ENCODE data around the gene KCNIP1. TPM values are rescaled to one million over a fixed set of nuclear protein-coding genes. Genes with fewer than 3 reads are reported as not detected.
A peak's percentile ranks its signal among the peaks of the same experiment; 100 is the strongest.

KCNIP1 gene
- 10 to 100 TPM in 3 of 7 donors, 1 to 10 TPM in 4; 5.7 to 20.0 (median 9.9) TPM for total RNA-seq
- polyA plus RNA-seq = under 1 TPM; 0.08 to 0.86 (median 0.46) TPM
- long read RNA-seq, donor 1 = 0 reads
- long read RNA-seq, donor 2 = 0 reads

DNA sequence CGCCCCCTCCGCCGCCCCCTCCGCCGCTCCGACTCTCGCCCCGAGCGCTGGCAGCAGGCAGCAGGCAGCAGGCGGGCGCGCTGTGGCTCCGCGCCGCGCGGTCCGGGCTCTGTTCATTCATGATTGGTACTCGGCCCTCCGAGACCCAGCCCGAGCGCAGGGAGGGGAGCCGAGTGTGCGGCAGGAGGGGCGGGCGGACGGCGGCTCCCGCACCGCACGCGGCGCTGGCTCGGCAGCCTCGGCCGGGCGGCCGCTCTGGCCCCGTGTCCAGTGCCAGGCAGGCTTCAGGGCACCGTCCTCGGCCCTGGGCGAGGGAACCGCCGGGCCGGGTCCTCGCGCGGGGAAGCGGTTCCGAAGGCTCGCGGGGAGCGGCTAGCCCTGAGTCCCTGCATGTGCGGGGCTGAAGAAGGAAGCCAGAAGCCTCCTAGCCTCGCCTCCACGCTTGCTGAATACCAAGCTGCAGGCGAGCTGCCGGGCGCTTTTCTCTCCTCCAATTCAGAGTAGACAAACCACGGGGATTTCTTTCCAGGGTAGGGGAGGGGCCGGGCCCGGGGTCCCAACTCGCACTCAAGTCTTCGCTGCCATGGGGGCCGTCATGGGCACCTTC is at the start of gene KCNIP1:
TSS of gene KCNIP1 (plus strand) at position 31 of the 607 bp plus-strand sequence.
- H3K9me3 ChIP-seq = peaks cover 0 to 7% (median 0%) of the 10 kb centered on the region in 8 donors
- peak within 1 kb of the TSS in 3 of 8 donors; percentile 4 to 49 (median 5) for H3K4me3 ChIP-seq
- intact Hi-C loops (cut with DNase I; ENCODE audit: low total_unique reads) = no loop called here
- DNase-seq = no peak
- WGBS, 5 donors = 4 to 20% (median 7%) methylated on average over 1 to 65 of the region's 65 CpGs
- H3K27me3 ChIP-seq (replicated peaks in 1 of 7) = peaks cover 0 to 53% (median 17%) of the 10 kb centered on the region in 7 donors
- no peaks in the 10 kb centered on the region for H3K36me3 ChIP-seq
- H3K4me1 ChIP-seq = peaks cover 0 to 8% (median 3%) of the 10 kb centered on the region in 6 donors
- TF ChIP-seq POLR2A (IDR thresholded peaks at IDR 0.05) = no peak
- H3K27ac ChIP-seq = no peak within 1 kb of the TSS

DNA sequence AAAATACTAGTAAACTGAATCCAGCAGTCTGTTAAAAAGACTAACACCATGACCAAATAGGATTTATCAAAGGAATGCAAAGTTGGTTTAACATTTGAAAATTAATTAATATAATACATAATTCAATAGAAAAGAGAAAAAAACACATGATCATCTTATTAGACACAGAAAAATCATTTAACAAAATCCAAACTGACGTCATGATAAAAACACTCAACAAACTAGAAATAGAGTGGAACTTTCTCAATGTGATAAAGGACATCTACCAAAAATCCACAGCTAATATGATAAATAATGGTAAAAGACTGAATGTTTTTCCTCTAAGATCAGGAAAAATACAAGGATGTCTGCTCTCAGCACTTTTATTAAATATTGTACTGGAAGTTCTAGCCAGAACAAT is 40.4 kb upstream of the KCNIP1 start:
- 83 to 91% (median 86%) methylated on average over 1 of the region's 1 CpG for WGBS, 5 donors
- H3K36me3 ChIP-seq = no peaks in the 10 kb centered on the region

DNA sequence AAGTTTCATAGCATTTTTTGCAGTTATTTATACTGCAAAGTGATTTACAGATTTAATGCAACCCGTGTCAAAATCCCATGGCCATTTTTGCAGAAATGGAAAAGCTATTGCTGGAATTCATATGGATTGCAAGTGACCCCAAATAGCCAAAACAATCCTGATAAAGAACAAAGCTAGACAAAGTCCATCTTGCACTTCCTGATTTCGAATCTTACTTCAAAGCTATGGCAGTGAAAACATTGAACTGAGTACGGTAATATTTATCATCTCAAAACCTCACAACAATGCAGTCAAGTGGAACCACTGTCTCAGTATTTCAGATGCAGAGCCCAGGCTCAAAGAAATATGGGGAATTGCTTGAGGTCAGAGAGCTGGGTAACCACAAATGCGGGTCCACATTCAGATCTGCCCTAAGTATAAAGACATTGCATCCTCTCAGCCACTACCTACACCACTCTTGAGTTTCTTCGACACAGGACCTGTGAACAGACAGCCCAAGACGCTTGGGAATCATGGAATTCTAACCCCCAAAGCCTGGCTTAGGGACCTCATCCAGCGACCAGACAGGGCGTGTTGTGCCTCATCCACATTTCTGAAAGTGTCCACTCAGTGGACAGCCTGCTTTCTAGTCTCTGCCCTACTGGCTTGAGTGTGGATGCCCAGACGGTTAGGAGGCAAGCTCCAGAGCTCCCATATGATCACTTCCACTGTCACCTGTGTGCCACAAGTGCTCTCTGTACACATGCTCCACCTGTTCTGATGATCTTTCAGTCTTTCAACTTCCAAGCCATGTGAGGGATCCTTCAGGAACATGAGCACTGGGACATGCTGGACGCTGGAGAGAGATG is 39.3 kb upstream of the KCNIP1 start:
- Histone ChIP-seq H3K4me1 (no peaks in the 10 kb centered on the region), H3K27me3 (replicated peaks in 1 of 7) (peaks cover 0 to 16% (median 0%) of the 10 kb centered on the region in 7 donors), H3K4me3 (no peak overlapping the region), H3K27ac (no peak overlapping the region), H3K9me3 (peaks cover 0 to 17% (median 5%) of the 10 kb centered on the region in 8 donors), H3K36me3 (no peaks in the 10 kb centered on the region)
- TF ChIP-seq, protein P1, sequence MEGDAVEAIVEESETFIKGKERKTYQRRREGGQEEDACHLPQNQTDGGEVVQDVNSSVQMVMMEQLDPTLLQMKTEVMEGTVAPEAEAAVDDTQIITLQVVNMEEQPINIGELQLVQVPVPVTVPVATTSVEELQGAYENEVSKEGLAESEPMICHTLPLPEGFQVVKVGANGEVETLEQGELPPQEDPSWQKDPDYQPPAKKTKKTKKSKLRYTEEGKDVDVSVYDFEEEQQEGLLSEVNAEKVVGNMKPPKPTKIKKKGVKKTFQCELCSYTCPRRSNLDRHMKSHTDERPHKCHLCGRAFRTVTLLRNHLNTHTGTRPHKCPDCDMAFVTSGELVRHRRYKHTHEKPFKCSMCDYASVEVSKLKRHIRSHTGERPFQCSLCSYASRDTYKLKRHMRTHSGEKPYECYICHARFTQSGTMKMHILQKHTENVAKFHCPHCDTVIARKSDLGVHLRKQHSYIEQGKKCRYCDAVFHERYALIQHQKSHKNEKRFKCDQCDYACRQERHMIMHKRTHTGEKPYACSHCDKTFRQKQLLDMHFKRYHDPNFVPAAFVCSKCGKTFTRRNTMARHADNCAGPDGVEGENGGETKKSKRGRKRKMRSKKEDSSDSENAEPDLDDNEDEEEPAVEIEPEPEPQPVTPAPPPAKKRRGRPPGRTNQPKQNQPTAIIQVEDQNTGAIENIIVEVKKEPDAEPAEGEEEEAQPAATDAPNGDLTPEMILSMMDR (IDR thresholded peaks at IDR 0.05 in 8 of 11, conservative IDR thresholded peaks at IDR 0.05 in 3 of 11) = no peak
- TF ChIP-seq POLR2A (IDR thresholded peaks at IDR 0.05) = no peak
- TF ChIP-seq POLR2AphosphoS5 (IDR thresholded peaks at IDR 0.05) = no peak
- no peak for DNase-seq
- WGBS, 5 donors = 64 to 80% (median 71%) methylated on average over 10 of the region's 10 CpGs
- intact Hi-C loops (cut with DNase I; ENCODE audit: low total_unique reads) = no loop called here

More for the DNA sequence above, 40.4 kb upstream of the KCNIP1 start:
- H3K4me1 ChIP-seq = no peaks in the 10 kb centered on the region
- no peak for DNase-seq
- peaks cover 0 to 17% (median 5%) of the 10 kb centered on the region in 8 donors for H3K9me3 ChIP-seq
- intact Hi-C loops (cut with DNase I; ENCODE audit: low total_unique reads) = no loop called here
- TF ChIP-seq, protein P1 (IDR thresholded peaks at IDR 0.05 in 8 of 11, conservative IDR thresholded peaks at IDR 0.05 in 3 of 11) = no peak
- TF ChIP-seq POLR2AphosphoS5 (IDR thresholded peaks at IDR 0.05) (no peak), POLR2A (IDR thresholded peaks at IDR 0.05) (no peak)
- peaks cover 0 to 16% (median 0%) of the 10 kb centered on the region in 7 donors for H3K27me3 ChIP-seq (replicated peaks in 1 of 7)
- no peak overlapping the region for H3K27ac ChIP-seq
- no peak overlapping the region for H3K4me3 ChIP-seq

DNA sequence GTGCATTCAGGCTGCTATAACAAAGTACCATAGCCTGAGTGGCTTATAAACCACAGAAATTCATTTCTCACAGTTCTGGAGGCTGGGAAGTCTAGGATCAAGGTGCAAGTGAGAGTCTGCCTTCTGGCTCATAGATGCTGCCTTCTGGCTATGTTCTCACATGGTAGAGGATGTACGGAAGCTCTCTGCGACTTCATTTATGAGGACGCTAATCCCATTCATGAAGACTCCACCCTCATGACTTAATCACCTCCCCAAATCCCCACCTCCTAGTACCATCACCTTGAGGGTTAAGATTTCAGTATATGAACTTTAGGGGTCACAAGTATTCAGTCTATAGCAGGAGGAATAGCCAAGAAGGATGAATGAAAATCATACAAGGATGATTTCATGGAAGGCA is 37.3 kb upstream of the KCNIP1 start:
- H3K27me3 ChIP-seq (replicated peaks in 1 of 7) = peaks cover 0 to 16% (median 0%) of the 10 kb centered on the region in 7 donors
- no peak for DNase-seq
- WGBS, 5 donors = 83 to 98% (median 96%) methylated on average over 3 of the region's 3 CpGs
- no peaks in the 10 kb centered on the region for H3K9me3 ChIP-seq
- no peaks in the 10 kb centered on the region for H3K36me3 ChIP-seq
- intact Hi-C loops (cut with DNase I; ENCODE audit: low total_unique reads) = no loop called here
- H3K4me1 ChIP-seq = no peaks in the 10 kb centered on the region
- no peak overlapping the region for H3K27ac ChIP-seq
- TF ChIP-seq POLR2A (IDR thresholded peaks at IDR 0.05) (no peak), POLR2AphosphoS5 (IDR thresholded peaks at IDR 0.05) (no peak)
- TF ChIP-seq, protein P1 (IDR thresholded peaks at IDR 0.05 in 8 of 11, conservative IDR thresholded peaks at IDR 0.05 in 3 of 11) = no peak
- H3K4me3 ChIP-seq = no peak overlapping the region
